ENCODE results near the gene DDX5. TPM values are rescaled to one million over a fixed set of nuclear protein-coding genes. Genes with fewer than 3 reads are reported as not detected.

DDX5 gene
- total RNA-seq, 2 donors from 2014 or later, result 889 to 3,042 TPM

DNA sequence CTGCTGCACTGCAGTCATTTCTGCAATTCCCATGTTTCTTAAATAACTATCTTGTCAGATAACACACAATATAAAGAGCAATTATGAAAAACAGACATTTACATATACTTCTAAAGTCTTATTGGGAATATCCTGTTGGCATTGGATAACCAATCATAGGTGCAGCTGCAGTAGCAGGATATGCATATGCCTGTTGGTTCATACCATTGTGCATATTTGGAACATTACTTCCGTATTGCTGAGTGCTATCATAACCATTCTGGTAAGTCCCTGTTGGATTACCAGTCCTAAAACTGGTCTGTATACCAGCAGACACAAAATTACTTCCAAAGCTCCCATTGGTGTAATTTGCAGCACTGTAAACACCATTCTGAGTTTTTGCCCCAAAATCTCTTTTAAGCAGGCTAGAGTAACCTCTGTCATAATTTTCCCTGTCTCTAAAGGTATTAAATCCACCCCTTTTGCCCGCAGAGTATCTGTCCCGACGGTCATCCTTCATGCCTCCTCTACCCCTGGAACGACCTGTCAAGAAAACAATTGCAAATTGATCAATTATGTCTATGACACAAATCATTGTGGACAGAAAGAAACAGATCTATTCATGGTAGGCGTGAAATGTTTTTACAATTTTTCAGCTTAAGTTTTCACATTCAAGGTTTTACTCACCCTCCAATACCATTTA, 6.1 kb downstream of the DDX5 start:
- peaks cover 44 to 77% of the 10 kb centered on the region in 2 donors for H3K4me1 ChIP-seq (ENCODE audit: control insufficient read depth in 1 of 2, low read depth in 2 of 2)
- H3K36me3 ChIP-seq, result peaks cover 56% of the 10 kb centered on the region
- ATAC-seq (ENCODE audit: insufficient number of reproducible peaks, low FRiP score, low read depth) (no peak), DNase-seq (ENCODE audit: low spot score) (no peak)
- TF ChIP-seq, protein P1, sequence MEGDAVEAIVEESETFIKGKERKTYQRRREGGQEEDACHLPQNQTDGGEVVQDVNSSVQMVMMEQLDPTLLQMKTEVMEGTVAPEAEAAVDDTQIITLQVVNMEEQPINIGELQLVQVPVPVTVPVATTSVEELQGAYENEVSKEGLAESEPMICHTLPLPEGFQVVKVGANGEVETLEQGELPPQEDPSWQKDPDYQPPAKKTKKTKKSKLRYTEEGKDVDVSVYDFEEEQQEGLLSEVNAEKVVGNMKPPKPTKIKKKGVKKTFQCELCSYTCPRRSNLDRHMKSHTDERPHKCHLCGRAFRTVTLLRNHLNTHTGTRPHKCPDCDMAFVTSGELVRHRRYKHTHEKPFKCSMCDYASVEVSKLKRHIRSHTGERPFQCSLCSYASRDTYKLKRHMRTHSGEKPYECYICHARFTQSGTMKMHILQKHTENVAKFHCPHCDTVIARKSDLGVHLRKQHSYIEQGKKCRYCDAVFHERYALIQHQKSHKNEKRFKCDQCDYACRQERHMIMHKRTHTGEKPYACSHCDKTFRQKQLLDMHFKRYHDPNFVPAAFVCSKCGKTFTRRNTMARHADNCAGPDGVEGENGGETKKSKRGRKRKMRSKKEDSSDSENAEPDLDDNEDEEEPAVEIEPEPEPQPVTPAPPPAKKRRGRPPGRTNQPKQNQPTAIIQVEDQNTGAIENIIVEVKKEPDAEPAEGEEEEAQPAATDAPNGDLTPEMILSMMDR (IDR thresholded peaks at IDR 0.05), result no peak
- no peak overlapping the region for H3K4me3 ChIP-seq
- H3K27ac ChIP-seq, result no peak overlapping the region
- H3K9me3 ChIP-seq, result no peaks in the 10 kb centered on the region
- H3K27me3 ChIP-seq (replicated peaks; ENCODE audit: insufficient read depth), result no peaks in the 10 kb centered on the region

DNA sequence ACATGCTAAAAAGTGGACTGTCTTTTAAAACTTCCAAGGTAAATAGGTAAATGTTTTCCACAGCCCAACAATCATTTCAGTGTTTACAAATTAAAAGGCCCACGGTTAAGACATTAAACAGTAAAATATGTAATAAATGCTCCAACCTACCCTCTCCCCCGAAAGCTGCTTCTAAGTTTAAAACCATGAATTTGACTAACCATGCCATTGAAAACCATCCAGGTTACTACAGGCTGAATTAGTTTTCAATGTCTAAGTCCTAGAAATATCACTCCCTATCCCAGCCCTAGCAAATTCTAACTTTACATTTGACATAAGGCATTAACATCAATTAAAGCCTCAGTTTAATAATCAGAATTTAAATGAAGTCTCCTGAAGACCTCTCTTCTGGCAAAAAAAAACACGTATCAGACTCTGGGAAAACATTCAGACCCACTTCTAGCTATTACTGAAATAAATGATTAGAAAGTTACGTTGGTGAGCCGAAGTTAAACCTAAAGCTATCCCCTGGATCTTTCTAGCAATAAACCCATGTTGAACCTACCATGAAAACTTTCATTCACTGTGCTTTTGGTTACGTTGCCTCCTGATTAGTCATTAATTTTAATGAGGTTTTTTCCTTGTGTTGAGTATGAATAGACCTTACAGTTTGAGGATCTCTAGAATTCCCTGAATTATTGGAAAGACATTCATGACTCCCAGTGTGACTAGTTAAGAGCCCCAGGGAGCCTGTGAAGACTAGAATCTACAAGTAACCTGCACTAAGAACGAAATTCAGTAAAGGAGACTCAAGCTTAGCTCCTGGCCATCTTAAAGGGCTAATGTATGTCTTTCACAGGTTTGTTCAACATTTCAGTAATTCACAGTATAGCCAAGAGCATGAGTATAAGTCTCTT, 7.5 kb downstream of the DDX5 start:
- Histone ChIP-seq H3K9me3 (no peaks in the 10 kb centered on the region), H3K27ac (no peak overlapping the region), H3K4me1 (ENCODE audit: control insufficient read depth in 1 of 2, low read depth in 2 of 2) (peaks cover 37 to 77% of the 10 kb centered on the region in 2 donors), H3K36me3 (peaks cover 47% of the 10 kb centered on the region), H3K27me3 (replicated peaks; ENCODE audit: insufficient read depth) (no peaks in the 10 kb centered on the region), H3K4me3 (no peak overlapping the region)
- no peak for ATAC-seq (ENCODE audit: insufficient number of reproducible peaks, low FRiP score, low read depth)
- TF ChIP-seq, protein P1 (IDR thresholded peaks at IDR 0.05), result no peak
- no peak for DNase-seq (ENCODE audit: low spot score)

DNA sequence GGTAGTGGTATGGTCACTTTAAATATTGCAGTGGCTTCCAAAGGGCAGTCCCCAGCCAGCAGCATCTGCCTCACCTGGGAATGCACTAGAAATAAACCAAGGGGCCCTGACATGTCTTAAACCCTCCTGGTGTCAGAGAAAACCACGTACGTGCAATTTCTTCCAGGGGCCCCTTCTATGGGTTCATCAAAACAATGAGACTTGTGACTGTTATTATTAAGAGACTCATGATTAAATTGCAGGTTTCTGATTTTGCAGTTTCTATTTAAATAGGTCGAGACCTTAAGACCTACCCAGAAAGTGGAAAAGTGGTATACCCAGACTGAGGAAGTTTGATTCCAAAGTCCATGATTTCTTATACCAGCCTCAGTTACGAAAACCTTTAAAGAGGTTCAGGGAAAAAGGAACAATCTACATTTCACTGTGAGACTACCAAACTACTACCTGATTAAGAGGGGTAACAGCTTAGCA, 8.5 kb downstream of the DDX5 start:
- Histone ChIP-seq H3K36me3 (peaks cover 41% of the 10 kb centered on the region), H3K27me3 (replicated peaks; ENCODE audit: insufficient read depth) (no peaks in the 10 kb centered on the region), H3K9me3 (no peaks in the 10 kb centered on the region), H3K27ac (peak overlapping the region; percentile 50 to 82), H3K4me1 (ENCODE audit: control insufficient read depth in 1 of 2, low read depth in 2 of 2) (peaks cover 28 to 68% of the 10 kb centered on the region in 2 donors), H3K4me3 (peak overlapping the region; percentile 82)
- ATAC-seq (ENCODE audit: insufficient number of reproducible peaks, low FRiP score, low read depth) (no peak), DNase-seq (ENCODE audit: low spot score) (no peak)
- TF ChIP-seq, protein P1 (IDR thresholded peaks at IDR 0.05), result no peak

DNA sequence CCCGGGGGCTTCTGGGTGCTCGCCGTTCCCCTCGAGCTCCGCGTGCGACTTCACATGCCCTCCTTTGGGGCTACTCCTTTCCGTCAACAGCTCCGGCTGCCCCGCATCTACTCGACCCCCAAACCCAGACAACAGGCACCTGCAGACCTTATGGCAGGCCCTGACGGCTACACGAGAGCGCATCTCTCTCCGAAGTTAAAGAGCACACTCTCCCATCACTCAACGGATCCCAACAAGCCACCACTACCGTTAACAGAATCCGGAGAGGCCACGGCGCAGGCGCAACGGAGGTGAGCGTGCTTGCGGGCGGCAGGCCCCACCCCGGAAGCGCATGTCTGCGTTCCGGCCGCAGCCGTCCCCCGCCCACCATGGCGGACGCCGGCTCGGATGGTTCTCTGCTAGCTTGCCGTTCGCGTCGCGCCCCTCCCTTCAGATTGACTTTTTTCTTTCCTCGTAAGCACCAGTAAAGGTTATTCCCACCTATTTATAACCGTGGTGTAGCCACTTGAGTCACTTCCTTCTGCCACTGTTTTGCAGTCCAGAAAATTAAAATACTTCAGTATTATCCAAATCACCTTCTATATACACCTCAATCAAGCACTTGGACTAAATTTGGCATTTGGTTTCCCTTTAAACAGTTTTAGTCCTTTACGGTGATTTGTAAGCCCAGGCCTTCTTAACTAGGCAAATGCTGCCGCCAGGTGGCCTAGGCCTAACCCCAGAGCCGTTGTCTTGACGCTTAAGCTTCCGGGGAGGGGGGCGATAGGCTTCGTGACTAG, 9.1 kb downstream of the DDX5 start, which contains the start of gene POLG2:
Gene POLG2 (minus strand): TSS at position 269 of the 779 bp plus-strand sequence. CDS start 86 bp downstream, at position 183.
- H3K36me3 ChIP-seq, result peaks cover 35% of the 10 kb centered on the region
- peaks cover 23 to 61% of the 10 kb centered on the region in 2 donors for H3K4me1 ChIP-seq (ENCODE audit: control insufficient read depth in 1 of 2, low read depth in 2 of 2)
- DNase-seq (ENCODE audit: low spot score), result peak; percentile 74
- no peaks in the 10 kb centered on the region for H3K9me3 ChIP-seq
- peak within 1 kb of the TSS; percentile 82 for H3K4me3 ChIP-seq
- no peaks in the 10 kb centered on the region for H3K27me3 ChIP-seq (replicated peaks; ENCODE audit: insufficient read depth)
- peak within 1 kb of the TSS; percentile 50 to 82 for H3K27ac ChIP-seq
- peak; percentile 46 for ATAC-seq (ENCODE audit: insufficient number of reproducible peaks, low FRiP score, low read depth)
- TF ChIP-seq, protein P1 (IDR thresholded peaks at IDR 0.05), result peak; percentile 36

Data from thoracic aorta (tissue), 2 donors.